Activated CD4-positive, alpha-beta T cell treated with anti-CD3 and anti-CD28 coated beads for 36 hours (primary cell): Measurements from ENCODE around the gene RNF213. TPM values are rescaled to one million over a fixed set of nuclear protein-coding genes. Genes with fewer than 3 reads are reported as not detected.
A peak's percentile ranks its signal among the peaks of the same experiment; 100 is the strongest.

ENCODE experiments used
- ATAC-seq: fragments of 200-7000 bp; cut with Tn5 transposase; one replicate; pipeline ENCODE4 v1.10.0; 2021; ENCODE audit warnings: mild to moderate bottlenecking, moderate library complexity
- CTCF ChIA-PET: fragments of 350-600 bp; sonication (Branson Sonifier 250); formaldehyde crosslinking; loops from one replicate; lab custom pipeline; 2021; ENCODE audit warnings: antibody characterized with exemption; lab: Charles Lee
- POLR2A ChIA-PET: fragments of 350-600 bp; sonication (Branson Sonifier 250); formaldehyde crosslinking; loops from one replicate; lab custom pipeline; 2021; ENCODE audit warnings: antibody characterized with exemption, inconsistent platforms; lab: Charles Lee
- DNase-seq: peaks from one replicate; pipeline ENCODE4 v3.0.0-alpha.2; 2020
- H3K27ac Mint-ChIP-seq: one replicate; pipeline ENCODE4 v1.8.0; 2021; ENCODE audit warnings: mixed read lengths
- H3K27me3 Mint-ChIP-seq: one replicate; pipeline ENCODE4 v1.8.0; 2021; ENCODE audit warnings: mixed read lengths
- H3K36me3 Mint-ChIP-seq: one replicate; pipeline ENCODE4 v1.8.0; 2021; ENCODE audit warnings: low read depth, mixed read lengths
- H3K4me1 Mint-ChIP-seq: one replicate; pipeline ENCODE4 v1.8.0; 2021; ENCODE audit warnings: mixed read lengths
- H3K4me3 Mint-ChIP-seq: one replicate; pipeline ENCODE4 v1.8.0; 2021; ENCODE audit warnings: mild to moderate bottlenecking, moderate library complexity, mixed read lengths
- H3K9me3 Mint-ChIP-seq: one replicate; pipeline ENCODE4 v1.8.0; 2021; ENCODE audit warnings: low read depth, mixed read lengths
- intact Hi-C, 2 experiments: fragments of 100-400 bp; cut with DNase I in 1 of 2; cut with micrococcal nuclease in 1 of 2; formaldehyde crosslinking; loops; one replicate each; pipeline versions ENCODE4 v1.14.2 to v1.15.1; 2022 to 2024; cut with DNase I, micrococcal nuclease
- total RNA-seq, 2 experiments: library from RNA; stranded (reverse); gene quantifications; one replicate each; pipeline ENCODE4 v1.2.3, GENCODE V29; 2021

Gene RNF213
- total RNA-seq, 2 experiments from 2014 or later: 334 to 366 TPM

DNA sequence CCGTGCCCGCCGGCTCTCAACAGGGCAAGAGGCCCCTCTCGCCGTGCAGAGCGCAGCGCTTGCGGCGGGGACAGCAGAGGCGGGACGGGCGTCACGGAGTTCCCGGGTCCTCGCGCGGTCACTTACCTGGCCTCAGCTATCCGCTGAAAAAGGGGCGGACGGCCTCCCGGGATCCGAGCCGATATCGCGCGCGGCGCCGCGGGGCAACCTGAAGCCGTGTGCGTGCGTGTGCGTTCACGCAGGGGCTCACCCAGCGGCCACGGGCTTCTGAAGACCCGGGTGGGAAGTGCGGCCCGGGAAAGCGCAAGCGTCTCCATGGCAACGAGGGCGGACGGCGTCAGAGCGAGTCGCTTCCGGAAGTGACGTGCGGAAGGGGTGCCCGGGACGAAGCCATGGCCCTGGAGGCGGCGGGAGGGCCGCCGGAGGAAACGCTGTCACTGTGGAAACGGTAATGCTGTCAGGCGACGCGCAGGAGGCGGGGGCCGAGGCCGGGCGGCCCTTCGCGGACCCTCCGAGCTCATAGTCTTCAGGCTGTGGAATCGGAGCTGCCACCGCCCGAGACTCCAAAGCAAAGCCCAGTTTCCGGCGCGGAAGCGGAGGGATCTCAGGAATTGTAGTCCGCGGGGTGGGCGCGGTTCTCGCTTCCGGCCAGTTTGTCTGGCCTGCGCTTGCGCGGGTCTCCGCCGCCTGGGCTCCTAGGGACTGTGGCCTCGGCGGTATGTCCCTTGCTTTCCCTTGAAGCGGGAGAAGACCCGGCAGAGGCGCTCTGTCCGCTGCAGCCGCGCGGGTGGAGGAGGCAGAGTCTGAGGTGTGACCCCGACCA is 154.4 kb downstream of the RNF213 start, which contains the start of gene ENDOV:
ENDOV (plus strand) TSS at position 365 of the 823 bp plus-strand sequence; CDS start at position 393, 28 bp downstream.
- Mint-ChIP-seq H3K27me3 (peaks cover 16% of the 10 kb centered on the region), H3K27ac (peak within 1 kb of the TSS; percentile 8), H3K36me3 (peaks cover 4% of the 10 kb centered on the region), H3K4me3 (peak within 1 kb of the TSS; percentile 81), H3K9me3 (no peaks in the 10 kb centered on the region), H3K4me1 (peaks cover 23% of the 10 kb centered on the region)
- intact Hi-C loops: loop anchor here in 1 of 2 experiments (1.0 to 2.0 kb wide), 10 partner anchors 39 to 824 kb away; partner anchors contain the start of genes CHMP6, EIF4A3, NDUFAF8 and RPTOR
- POLR2A ChIA-PET: no interaction called here
- ATAC-seq: peak; percentile 96
- DNase-seq: peak; percentile 95
- CTCF ChIA-PET: interaction anchor here (0.7 to 2.5 kb wide), 2 partner anchors 9 to 483 kb away, joined by 3 to 14 read pairs; no protein-coding TSS in a partner anchor

DNA sequence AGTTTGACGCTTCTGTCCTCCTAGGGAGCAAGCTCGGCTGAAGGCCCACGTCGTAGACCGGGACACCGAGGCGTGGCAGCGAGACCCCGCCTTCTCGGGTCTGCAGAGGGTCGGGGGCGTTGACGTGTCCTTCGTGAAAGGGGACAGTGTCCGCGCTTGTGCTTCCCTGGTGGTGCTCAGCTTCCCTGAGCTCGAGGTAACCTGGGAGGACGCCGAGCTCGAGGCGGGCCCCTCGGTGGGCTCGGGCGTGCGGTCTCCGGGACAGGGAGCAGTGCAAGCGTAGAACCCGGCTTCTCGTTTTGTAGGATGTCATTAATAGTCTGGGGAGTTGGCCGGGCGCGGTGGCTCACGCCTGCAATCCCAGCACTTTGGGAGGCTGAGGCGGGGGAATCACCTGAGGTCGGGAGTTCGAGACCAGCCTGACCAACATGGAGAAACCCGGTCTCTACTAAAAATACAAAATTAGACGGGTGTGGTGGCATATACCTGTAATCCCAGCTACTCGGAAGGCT is 155.0 kb downstream of the RNF213 start:
- Mint-ChIP-seq H3K27me3 (peaks cover 16% of the 10 kb centered on the region), H3K4me1 (peaks cover 23% of the 10 kb centered on the region), H3K36me3 (peaks cover 4% of the 10 kb centered on the region), H3K4me3 (peak overlapping the region; percentile 81), H3K27ac (no peak overlapping the region), H3K9me3 (no peaks in the 10 kb centered on the region)
- ChIA-PET CTCF (interaction anchor here (0.6 to 2.5 kb wide), 2 partner anchors 9 to 17 kb away, joined by 3 to 14 read pairs; no protein-coding TSS in a partner anchor), POLR2A (no interaction called here)
- intact Hi-C loops: loop anchor here in 1 of 2 experiments (1.0 to 2.0 kb wide), 10 partner anchors 39 to 824 kb away; partner anchors contain the start of genes CHMP6, EIF4A3, NDUFAF8 and RPTOR
- ATAC-seq: no peak
- DNase-seq: no peak

DNA sequence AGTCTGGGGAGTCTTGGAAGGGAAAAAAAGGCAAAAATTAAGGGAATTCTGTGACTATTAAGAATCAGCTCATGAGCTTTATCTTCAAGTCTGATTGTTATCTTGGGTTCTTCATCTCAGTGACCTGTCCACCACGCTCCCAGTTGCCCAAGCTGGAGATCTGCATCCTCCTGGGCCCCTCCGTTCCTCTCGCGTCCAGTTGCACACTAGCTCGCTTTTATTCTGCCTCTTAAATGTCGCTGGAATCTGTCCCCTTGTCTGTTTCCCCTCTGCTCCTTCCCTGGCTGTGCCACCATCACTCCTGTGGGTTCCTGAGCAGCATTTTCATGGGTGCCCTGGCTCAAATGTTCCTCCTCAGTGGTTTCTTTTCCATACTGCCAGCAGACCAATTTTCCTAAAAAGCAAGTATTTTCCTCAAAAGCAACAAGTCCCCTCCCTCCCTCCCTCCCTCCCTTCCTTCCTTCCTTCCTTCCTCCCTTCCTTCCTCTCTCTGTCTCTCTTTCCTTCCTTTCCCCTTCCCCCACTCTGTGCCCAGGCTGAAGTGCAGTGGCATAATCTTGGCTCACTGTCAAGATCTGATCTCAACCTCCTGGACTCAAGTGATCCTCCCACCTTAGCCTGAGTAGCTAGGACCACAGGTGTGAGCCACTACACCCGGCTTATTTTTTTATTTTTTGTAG is 155.7 kb downstream of the RNF213 start:
- ChIA-PET CTCF (interaction anchor here (0.6 to 2.5 kb wide), 4 partner anchors 8 to 1986 kb away, joined by 3 to 14 read pairs (median 4); no protein-coding TSS in a partner anchor), POLR2A (no interaction called here)
- H3K27me3 Mint-ChIP-seq: peaks cover 16% of the 10 kb centered on the region
- no peak for ATAC-seq
- H3K36me3 Mint-ChIP-seq: peaks cover 4% of the 10 kb centered on the region
- DNase-seq: no peak
- H3K4me3 Mint-ChIP-seq: peak overlapping the region; percentile 81
- H3K27ac Mint-ChIP-seq: no peak overlapping the region
- no peaks in the 10 kb centered on the region for H3K9me3 Mint-ChIP-seq
- H3K4me1 Mint-ChIP-seq: peaks cover 23% of the 10 kb centered on the region
- intact Hi-C loops: no loop called here

DNA sequence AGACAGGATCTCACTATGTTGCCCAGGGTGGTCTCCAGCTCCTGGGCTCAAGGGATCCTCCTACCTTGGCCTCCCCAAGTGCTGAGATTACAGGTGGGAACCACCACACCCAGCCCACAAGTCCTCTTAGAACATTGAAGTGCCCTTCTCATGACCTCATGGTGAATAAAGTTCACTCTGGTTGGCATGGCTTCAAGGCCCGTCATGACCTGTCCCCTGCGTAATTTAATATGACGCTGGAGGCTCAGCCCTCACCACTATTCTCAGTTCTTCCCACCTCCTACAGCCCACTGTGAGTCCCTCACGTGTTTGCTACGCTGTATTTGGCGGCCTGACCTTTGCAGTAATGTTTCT is 156.3 kb downstream of the RNF213 start:
- Mint-ChIP-seq H3K4me1 (peaks cover 23% of the 10 kb centered on the region), H3K27ac (peak overlapping the region; percentile 25), H3K27me3 (peaks cover 13% of the 10 kb centered on the region), H3K36me3 (peaks cover 4% of the 10 kb centered on the region), H3K4me3 (peak overlapping the region; percentile 81), H3K9me3 (no peaks in the 10 kb centered on the region)
- DNase-seq: no peak
- ChIA-PET CTCF (interaction anchor here (0.6 to 1.0 kb wide), 2 partner anchors 10 to 1985 kb away, joined by 3 to 5 read pairs; no protein-coding TSS in a partner anchor), POLR2A (no interaction called here)
- no peak for ATAC-seq
- intact Hi-C loops: no loop called here

DNA sequence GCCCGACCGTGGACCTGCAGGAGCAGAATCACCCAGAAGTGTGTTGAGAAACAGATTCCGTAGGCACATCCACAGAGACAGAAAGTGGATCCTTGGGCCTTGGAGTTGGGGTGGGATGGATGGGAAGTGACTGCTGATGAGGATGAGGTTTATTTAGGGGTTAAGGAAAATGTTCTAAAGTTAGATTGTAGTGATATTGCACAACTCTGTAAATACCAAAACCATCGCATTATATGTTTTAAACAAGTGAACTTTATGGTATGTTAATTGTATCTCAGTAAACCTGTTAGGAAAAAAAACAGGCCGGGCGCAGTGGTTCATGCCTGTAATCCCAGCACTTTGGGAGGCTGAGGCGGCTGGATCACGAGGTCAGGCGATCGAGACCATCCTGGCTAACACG is 157.9 kb downstream of the RNF213 start:
- intact Hi-C loops: no loop called here
- Mint-ChIP-seq H3K9me3 (no peaks in the 10 kb centered on the region), H3K27me3 (peaks cover 8% of the 10 kb centered on the region), H3K4me1 (peaks cover 23% of the 10 kb centered on the region), H3K36me3 (peaks cover 4% of the 10 kb centered on the region), H3K4me3 (no peak overlapping the region), H3K27ac (no peak overlapping the region)
- ATAC-seq: no peak
- DNase-seq: no peak
- ChIA-PET POLR2A (no interaction called here), CTCF (interaction anchor here (1.0 kb wide), 1 partner anchor 11 kb away, joined by 3 read pairs; no protein-coding TSS in a partner anchor)

DNA sequence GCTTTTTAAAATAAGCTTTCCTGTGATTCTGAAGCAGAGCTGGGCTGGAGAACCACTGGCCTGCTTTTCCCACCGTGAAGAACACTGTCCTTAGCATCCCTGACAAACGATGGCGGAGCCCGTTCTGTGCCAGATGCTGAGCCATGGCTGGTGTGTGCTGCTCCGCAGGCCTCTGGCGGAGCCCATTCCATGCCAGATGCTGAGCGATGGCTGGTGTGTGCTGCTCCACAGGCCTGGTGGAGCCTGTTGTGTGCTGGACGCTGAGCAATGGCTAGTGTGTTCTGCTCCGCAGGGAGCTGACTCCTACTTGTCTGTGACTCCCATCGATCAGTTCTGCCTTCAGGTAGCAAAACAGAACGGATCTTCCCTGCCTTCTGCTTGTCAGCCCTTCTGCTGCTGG is 158.6 kb downstream of the RNF213 start:
- no peak overlapping the region for H3K4me3 Mint-ChIP-seq
- DNase-seq: no peak
- intact Hi-C loops: no loop called here
- peak overlapping the region; percentile 17 for H3K27ac Mint-ChIP-seq
- ChIA-PET POLR2A (no interaction called here), CTCF (interaction anchor here (0.6 kb wide), 1 partner anchor 127 kb away, joined by 3 read pairs; no protein-coding TSS in a partner anchor)
- H3K27me3 Mint-ChIP-seq: peaks cover 2% of the 10 kb centered on the region
- H3K9me3 Mint-ChIP-seq: no peaks in the 10 kb centered on the region
- H3K4me1 Mint-ChIP-seq: peaks cover 19% of the 10 kb centered on the region
- no peak for ATAC-seq
- H3K36me3 Mint-ChIP-seq: peaks cover 4% of the 10 kb centered on the region

DNA sequence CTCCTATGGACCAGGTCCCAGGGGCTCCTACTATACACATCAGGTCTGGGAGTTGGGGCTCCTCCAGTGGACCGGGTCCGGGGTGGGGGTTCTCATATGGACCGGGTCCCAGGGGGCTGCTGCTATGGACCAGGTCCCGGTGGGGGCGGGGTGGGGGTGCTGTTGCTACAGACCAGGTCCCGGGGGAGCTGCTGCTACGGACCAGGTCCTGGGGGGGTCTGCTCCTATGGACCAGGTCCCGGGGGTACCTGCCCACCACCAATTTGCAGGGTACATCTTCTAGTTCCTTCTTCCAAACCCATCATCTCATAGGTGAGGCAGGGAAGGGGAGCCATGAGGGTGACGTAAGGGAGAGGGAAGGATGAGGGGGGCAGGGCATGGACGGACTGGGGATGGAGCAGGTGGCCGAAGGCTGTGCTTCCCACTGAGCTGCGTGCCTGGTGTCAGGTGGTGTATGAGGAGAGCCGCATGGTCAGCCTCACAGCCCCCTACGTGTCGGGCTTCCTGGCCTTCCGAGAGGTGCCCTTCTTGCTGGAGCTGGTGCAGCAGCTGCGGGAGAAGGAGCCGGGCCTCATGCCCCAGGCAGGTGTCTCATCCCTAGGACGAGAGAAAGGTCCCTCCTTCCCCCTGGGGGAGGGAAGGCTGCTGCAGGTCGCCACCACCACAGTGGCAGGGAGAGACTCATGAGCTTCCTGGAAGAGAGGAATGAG is 160.9 kb downstream of the RNF213 start:
- no peak for DNase-seq
- ChIA-PET POLR2A (no interaction called here), CTCF (no interaction called here)
- ATAC-seq: no peak
- H3K27ac Mint-ChIP-seq: no peak overlapping the region
- intact Hi-C loops: no loop called here
- no peaks in the 10 kb centered on the region for H3K9me3 Mint-ChIP-seq
- no peak overlapping the region for H3K4me3 Mint-ChIP-seq
- H3K4me1 Mint-ChIP-seq: peaks cover 12% of the 10 kb centered on the region
- peaks cover 4% of the 10 kb centered on the region for H3K36me3 Mint-ChIP-seq
- H3K27me3 Mint-ChIP-seq: no peaks in the 10 kb centered on the region

DNA sequence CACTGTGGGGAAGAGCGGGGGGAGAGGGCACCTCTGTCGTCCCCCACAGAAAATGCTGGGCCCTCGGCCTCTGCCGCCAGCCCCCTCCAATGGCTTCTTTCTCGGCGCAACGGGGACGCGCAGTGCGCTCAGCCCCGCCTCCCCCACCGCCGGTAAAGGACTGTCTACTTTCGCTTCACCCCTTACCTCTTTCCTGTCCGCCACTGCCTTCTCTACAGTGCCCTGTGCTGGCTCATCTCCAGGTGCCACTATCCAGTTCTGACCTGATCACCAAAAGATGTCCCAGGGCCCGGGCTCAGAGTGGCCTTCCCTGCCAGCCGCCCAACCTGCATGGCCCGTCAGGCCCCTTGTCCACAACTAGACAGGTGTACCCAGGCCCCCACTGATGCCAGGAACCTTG is 161.6 kb downstream of the RNF213 start:
- Mint-ChIP-seq H3K27ac (no peak overlapping the region), H3K9me3 (no peaks in the 10 kb centered on the region), H3K27me3 (no peaks in the 10 kb centered on the region), H3K4me3 (no peak overlapping the region), H3K36me3 (peaks cover 4% of the 10 kb centered on the region), H3K4me1 (peaks cover 9% of the 10 kb centered on the region)
- POLR2A ChIA-PET: no interaction called here
- intact Hi-C loops: no loop called here
- CTCF ChIA-PET: interaction anchor here (0.7 kb wide), 1 partner anchor 544 kb away, joined by 3 read pairs; no protein-coding TSS in a partner anchor
- DNase-seq: no peak
- ATAC-seq: no peak

DNA sequence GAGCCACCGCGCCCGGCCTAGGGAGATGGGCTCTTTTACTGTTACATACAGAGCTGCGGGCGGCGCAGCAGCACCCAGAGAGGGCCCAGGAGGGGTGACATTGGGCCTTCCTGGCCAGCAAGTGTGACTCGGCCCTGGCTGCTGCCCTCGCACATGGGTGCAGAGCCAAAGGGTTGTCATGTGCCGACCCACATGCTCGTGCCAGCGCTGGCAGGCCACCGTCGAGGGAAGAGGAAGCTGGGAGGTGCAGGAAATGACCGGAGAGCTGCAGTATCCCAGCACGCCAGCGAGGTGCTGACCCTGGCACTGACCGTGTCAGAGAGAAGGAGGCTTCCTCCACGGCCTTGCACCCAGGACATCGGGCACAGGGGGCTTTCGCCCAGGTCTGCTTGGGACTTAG is 162.3 kb downstream of the RNF213 start:
- CTCF ChIA-PET: interaction anchor here (0.6 to 2.8 kb wide), 3 partner anchors 8 to 601 kb away, joined by 3 to 14 read pairs (median 3); partner anchors contain the start of gene ENDOV
- DNase-seq (no peak), ATAC-seq (no peak)
- Mint-ChIP-seq H3K27ac (no peak overlapping the region), H3K9me3 (no peaks in the 10 kb centered on the region), H3K36me3 (peaks cover 4% of the 10 kb centered on the region), H3K27me3 (no peaks in the 10 kb centered on the region), H3K4me1 (peaks cover 9% of the 10 kb centered on the region), H3K4me3 (no peak overlapping the region)
- POLR2A ChIA-PET: no interaction called here
- intact Hi-C loops: no loop called here

DNA sequence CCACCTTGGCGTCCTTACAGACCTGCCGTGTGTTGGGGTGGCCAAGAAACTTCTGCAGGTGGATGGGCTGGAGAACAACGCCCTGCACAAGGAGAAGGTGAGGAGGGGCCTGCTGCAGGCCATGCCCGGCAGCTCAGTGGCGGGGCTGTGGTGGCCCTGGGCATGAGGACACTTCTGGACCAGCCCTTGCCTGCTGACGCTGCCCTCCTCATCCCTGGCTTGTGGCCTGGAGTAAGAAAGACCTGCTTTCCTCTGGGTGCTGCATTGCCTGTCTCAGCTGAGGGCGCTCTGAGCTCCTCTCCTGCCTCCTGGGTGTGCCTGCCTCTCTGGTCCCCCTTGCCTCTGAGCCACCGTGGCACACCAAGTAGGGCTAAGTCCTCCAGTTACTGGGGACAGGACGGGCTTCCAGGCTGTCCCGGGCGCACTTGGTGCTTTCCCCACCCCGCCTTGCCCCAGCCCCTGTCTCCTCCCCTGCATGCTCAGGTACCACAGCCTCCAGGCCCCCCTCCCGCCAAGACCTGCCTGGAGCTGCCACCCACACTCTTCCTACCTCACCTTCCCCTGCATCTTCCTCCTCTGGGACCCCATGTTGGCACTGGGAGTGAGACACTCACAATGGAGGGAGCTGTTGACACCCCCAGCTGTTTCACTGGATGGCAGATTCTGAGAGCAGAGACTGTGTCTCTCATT is 163.0 kb downstream of the RNF213 start:
- no peak overlapping the region for H3K27ac Mint-ChIP-seq
- peaks cover 9% of the 10 kb centered on the region for H3K4me1 Mint-ChIP-seq
- no peaks in the 10 kb centered on the region for H3K9me3 Mint-ChIP-seq
- ATAC-seq: no peak
- ChIA-PET CTCF (interaction anchor here (0.6 to 2.8 kb wide), 3 partner anchors 9 to 619 kb away, joined by 3 to 14 read pairs (median 3); partner anchors contain the start of gene ENDOV), POLR2A (no interaction called here)
- H3K27me3 Mint-ChIP-seq: no peaks in the 10 kb centered on the region
- DNase-seq: no peak
- no peak overlapping the region for H3K4me3 Mint-ChIP-seq
- no peaks in the 10 kb centered on the region for H3K36me3 Mint-ChIP-seq
- intact Hi-C loops: no loop called here
